Left lobe of liver (tissue), 2 donors: Measurements from ENCODE around the gene SLC26A8. TPM values are rescaled to one million over a fixed set of nuclear protein-coding genes. Genes with fewer than 3 reads are reported as not detected.
"Not testable (repeated sequence)": the region's sequence is repeated elsewhere in the genome, so short reads cannot be mapped to it uniquely, and the experiment has no call there.

Experiments
- ATAC-seq: fragments of 200-7000 bp; cut with Tn5 transposase; one replicate; pipeline ENCODE4 v1.9.1; 2020; ENCODE audit warnings: mild to moderate bottlenecking, moderate library complexity
- DNase-seq: peaks from one replicate; pipeline ENCODE4 v3.0.0-alpha.2; 2020; ENCODE audit warnings: low spot score
- total RNA-seq: library from RNA; stranded (reverse); gene quantifications from one replicate; pipeline ENCODE4 v1.2.1, GENCODE V29; 2021
- donor health status: DM: no; HTN: no; CAD: no; lungs with moderate emphysema.
- donor health status: DM: no; HTN: yes; CAD: no.

Gene SLC26A8
- total RNA-seq, 1 donor from 2014 or later = 0.30 TPM

DNA sequence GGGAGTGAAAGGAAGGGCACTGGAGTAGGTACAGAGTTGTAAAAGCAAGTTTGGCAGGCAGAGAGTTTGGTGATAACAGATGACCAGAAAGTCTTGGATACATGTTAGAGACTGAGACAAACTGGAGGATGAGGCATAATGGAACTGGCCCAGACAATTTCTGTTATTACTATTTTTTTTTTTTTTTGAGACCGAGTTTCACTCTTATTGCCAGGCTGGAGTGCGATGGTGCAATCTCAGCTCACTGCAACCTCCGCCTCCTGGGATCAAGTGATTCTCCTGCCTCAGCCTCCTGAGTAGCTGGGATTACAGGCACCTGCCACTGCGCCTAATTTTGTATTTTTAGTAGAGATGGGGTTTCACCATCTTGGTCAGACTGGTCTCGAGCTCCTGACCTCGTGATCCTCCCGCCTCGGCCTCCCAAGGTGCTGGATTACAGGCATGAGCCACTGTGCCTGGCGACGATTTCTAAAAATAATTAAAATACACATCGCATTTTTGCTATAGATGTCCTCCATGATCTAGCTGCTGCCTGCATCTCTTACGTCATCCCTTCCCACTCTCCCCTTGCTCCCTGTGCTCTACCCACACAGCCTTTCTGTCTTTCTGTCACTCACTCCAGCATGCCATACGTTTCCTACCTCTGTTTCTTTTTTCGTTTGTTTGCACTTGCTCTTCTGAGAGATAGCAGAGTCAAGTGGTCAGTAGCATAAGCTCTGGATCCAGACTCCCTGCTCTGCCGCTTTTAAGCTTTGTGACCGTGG lies 26.7 kb upstream of the SLC26A8 start:
- ATAC-seq (no peak), DNase-seq (no peak)

DNA sequence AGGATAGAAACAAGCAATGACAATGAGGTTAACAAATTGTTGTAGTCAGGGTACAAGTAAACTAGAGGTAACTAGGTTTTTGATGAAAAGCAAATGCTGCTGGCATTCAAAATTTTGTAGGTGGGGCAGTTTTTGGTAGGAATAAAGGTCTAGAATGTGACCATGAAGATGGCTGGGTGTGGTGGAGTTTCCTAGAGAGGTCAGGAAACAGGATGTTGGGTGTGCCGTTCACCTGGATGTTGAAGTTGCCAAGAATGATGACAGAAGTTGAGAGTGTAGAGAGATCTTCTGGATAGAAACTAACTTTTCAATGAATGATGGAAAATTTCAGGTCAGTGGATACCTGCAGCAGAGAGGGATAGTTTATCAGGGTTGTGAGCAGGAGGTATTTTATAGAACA lies 25.9 kb upstream of the SLC26A8 start:
- ATAC-seq = no peak
- no peak for DNase-seq

DNA sequence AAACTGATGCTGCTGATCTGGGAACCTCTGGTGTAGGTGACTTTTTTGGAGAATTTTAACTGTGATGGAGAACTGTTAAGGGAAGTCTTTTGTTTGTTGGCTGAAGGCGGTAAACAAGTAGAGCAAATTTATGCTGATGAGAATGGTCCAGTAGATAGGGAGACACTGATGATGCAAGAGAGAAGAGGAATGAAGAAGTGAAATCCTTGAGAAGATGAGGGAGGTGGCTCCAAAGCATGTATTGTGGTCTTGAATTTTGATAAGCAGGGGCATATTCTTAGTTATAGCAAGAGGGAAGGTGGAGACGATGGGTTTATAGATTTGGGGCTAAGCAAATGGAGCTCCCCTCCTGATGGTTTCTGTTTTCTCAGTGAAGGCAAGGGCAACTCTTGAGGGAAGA lies 25.1 kb upstream of the SLC26A8 start:
- DNase-seq (no peak), ATAC-seq (no peak)

DNA sequence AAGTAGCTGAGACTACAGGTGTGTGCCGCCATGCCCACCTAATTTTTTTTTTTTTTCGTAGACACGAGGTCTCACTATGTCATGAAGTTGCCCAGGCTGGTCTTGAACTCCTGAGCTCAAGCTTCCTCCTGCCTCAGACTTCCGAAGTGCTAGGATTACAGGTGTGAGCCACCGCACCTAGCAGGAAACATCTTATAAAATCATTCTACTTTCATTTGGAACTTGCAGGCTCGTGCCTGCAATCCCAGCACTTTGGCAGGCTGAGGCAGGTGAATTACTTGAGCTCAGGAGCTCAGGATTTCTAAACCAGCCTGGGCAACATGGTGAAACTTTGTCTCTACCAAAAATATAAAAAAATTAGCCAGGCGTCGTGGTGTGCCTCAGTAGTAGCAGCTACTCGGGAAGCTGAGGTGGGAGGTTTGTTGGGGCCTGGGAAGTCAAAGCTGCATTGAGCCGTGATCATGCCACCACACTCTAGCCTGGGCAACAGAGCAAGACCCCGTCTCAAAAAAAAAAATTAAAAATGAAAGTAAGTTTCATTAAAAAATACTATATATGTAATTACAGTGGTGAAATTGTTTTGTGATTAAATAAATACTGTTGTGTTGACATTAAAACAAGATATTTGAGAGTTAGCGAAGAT lies 18.3 kb upstream of the SLC26A8 start:
- DNase-seq (no peak), ATAC-seq (no peak)

DNA sequence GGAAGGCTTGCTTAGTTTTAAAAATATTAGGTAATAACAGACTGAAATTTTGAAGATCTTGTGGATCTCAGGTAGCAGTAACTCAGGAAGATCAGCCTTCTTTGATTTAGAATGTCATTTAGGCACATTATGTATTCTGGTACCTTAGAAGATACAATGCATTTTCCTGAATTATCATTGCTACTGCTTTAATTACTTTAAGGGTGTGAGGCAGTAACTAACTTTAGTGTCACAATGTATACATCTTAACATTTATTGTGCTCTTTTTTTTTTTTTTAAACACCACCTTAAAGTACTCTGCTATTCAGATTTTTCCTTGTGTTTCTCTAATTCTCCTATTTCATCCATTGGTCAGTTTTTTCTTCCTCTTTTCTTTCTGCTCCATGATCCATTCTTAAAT lies 16.5 kb upstream of the SLC26A8 start:
- DNase-seq (no peak), ATAC-seq (no peak)

DNA sequence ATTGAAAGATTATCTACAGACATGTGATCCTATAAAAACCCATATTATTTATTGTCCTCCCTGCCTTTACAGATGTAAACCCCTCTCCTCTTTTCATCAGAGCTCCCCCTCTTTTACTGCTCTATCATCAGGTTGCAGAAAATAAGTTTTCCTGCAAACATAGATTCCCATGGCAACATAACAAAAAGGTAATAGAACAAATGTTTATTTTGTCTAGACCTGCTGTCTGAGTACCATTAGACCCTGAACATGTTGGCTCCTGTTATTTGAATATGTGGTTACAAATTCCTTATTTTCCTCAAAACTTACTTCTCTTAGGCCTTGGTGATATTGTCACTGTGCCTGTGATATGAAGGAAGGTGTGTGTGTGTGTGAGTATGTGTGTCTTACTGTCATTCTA lies 14.7 kb upstream of the SLC26A8 start:
- DNase-seq (no peak), ATAC-seq (no peak)

DNA sequence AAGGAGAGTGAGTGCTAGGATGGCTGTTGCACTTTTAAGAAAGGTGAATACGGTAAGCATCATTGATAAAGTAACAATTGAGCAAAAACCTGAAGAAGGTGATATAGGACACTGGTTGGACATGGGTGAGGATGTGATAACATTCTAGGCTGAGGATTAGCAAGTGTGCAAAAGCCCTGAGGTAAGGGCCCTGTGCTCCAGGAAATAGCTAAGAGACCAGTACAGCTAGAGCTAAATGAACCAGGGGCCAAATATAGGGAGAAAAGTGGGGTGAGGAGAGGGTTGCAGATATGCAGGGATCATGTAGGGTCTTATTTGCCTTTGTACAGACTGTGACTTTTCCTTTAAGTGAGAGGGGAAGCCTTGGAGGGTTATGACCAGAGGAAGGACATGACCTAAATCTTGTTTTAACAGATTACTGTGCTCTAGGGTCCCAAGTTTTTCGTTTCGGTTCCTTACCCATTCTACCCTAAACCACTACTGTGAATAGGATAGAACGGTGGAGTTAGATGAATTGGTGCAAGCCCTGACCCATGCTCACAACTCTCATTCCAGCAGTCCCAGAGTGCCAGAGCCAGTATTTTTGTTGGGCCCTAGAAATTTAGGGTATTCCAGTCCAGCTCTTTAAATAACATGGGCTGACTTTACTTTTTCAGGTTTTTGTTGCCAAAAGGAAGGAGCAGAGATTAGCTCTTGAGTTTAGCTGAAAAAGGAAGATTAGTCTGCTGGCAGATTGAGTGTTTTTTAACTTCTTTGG lies 13.9 kb upstream of the SLC26A8 start:
- ATAC-seq (peak; percentile 47), DNase-seq (no peak)

DNA sequence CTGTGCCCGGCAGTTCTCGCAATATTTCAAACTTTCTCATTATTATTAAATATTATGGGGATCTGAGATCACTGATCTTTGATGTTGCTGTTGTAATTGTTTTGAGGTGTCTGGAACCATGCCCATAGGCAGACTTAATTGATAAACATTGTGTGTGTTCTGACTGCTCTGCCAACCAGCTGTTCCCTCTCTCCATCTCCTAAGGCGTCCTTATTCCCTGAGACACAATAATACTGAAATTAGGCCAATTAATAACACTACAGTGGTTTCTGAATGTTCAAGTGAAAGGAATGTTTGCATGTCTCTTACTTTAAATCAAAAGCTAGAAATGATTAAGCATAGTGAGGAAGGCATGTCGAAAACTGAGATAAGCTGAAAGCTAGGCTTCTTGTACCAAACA lies 10.8 kb upstream of the SLC26A8 start:
- ATAC-seq (no peak), DNase-seq (no peak)

DNA sequence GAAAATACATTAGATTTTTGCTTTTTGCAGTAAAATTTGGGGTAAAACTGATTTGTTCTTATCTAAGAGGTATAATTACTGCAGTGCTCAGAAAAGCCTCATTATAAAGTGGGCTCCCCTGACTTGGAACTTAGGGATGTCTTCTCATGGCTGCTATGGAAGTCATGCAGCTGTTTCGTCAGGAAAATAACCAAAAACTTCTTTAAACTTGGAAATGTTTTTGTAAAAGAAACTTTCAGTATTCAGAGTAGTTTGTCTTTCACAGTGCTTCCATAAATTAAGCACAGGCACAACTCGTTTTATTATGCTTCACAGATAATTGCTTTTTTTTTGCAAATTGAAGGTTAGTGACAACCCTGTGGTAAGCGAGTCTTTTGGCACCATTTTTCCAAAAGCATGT lies 10.0 kb upstream of the SLC26A8 start:
- ATAC-seq (no peak), DNase-seq (no peak)

DNA sequence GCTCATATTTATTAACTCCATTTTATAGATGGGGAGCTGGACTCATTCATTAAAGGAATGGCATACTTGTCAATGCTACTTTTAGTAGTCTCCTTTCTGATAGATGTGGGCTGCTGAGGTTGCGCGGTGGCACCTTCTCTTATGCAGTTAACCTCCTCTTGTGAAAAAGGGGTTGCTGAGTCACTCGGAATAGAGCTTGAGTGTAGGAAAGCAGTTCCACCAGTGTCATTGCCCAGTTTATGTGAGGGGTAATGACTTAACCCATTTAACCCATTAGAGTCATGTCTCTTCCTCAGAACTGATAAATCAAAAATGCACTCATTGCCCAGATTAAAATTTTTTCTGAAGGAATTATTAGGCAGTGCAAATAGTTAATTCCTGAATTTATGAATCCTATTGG lies 9.5 kb upstream of the SLC26A8 start:
- ATAC-seq = no peak

DNA sequence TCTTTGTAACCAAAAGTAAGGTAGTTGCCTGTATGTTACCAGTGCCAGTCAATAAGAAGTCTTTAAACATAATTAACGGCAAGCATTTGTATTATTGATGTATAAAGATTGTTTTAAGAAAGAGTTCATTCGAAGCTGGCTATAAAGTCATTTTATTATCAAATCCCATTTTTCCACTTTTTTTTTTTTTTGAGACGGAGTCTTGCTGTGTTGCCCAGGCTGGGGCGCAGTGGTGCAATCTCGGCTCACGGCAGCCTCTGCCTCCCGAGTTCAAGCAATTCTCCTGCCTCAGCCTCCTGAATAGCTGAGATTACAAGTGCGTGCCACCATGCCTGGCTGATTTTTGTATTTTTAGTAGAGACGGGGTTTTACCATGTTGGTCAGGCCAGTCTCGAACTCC lies 8.7 kb upstream of the SLC26A8 start:
- not testable (repeated sequence) for ATAC-seq, DNase-seq

More for the DNA sequence above, 9.5 kb upstream of the SLC26A8 start:
- DNase-seq = no peak

DNA sequence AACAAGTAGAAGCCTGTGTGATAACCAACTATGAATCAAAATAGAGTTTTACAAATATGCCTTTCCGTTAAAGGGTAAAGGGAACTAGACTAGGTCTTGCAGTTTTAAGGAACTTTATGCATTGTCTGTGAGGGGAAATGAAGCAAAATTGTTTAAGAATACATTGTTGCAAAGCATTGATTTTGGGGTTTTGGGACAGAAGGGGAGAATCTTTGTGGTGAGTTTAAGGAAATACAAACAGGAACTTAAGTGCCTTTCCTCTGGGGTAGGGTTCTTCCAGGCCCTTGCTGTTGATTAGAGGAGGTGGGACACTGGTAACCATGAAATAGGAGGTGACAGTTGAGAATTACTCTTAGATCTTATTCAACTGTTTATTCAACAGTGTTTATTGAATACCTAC lies 7.8 kb upstream of the SLC26A8 start:
- ATAC-seq = no peak

DNA sequence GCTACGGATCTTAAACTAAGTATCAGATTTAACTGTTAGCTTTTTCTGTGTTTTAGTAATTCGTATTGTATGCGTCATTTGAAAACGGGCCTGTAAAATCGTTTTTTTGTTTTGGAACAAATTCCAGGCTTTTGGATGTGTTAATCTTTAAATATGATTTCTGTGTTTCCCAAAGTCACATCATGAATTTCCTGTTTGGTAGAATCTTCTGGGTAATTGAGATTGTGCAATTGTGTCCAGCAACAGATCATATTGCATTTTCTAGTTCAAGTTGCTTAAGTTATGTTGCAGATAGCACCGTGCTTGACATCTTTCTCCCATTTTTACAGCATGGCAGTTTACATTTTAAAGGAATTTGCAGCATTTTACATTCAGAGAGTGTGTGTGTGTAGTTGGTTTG lies 5.0 kb upstream of the SLC26A8 start:
- no peak for DNase-seq
- no peak for ATAC-seq

More for the DNA sequence above, 7.8 kb upstream of the SLC26A8 start:
- DNase-seq = no peak

DNA sequence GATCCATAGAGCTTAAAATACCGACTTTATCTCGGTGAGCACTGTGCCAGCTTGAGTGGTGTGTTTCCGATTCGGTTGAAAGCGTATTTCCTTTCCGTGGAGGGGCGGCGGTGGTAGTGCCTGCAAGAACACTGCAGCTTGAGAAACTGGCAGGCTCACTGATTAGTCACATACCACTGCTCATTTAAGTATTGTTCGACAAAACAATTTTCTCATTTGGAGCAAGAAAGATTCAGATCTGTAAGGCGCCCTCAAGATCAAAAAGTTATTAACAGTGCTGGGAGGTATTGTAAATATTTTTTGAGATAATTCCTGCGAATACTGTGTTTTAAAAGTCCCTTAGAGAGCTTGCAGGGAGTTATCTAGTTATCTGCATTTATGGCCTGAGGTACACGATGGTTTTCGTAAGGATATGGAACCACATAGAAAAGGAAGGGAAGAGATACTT lies 4.5 kb upstream of the SLC26A8 start:
- ATAC-seq (peak; percentile 25), DNase-seq (peak; percentile 61)

DNA sequence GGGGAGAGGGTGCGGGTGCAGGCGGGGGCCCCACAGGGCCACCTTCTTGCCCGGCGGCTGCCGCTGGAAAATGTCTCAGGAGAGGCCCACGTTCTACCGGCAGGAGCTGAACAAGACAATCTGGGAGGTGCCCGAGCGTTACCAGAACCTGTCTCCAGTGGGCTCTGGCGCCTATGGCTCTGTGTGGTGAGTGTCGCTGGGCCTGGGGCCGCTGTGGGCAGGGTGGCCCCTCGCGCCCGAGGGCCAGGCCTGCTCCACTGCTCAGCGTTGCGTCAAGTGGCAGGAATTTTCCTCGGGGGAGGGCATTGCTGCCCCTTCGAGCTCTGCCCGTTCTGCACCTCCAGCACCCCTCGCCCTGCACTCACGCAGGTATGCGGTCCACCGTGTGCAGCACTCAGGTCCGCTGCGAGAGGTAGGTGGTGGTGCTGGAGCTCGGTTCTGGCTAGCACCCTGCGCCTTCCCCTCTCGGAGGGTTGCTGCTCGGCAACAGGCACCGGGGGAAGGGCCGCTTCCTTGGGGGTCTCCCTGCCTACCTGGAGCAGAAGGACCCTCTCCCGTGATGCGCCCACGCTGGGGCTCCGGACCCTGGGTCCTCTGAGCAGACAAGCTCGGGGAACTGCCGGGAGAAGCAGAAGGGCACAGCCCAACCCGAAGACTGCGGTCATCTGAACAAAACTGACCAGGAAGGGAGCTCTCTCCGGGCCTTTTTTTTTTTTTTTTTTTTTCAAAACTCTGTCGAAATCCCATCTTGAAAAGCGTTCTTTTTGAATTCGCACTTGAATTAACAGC lies 3.8 kb upstream of the SLC26A8 start:
- DNase-seq = peak; percentile 63

DNA sequence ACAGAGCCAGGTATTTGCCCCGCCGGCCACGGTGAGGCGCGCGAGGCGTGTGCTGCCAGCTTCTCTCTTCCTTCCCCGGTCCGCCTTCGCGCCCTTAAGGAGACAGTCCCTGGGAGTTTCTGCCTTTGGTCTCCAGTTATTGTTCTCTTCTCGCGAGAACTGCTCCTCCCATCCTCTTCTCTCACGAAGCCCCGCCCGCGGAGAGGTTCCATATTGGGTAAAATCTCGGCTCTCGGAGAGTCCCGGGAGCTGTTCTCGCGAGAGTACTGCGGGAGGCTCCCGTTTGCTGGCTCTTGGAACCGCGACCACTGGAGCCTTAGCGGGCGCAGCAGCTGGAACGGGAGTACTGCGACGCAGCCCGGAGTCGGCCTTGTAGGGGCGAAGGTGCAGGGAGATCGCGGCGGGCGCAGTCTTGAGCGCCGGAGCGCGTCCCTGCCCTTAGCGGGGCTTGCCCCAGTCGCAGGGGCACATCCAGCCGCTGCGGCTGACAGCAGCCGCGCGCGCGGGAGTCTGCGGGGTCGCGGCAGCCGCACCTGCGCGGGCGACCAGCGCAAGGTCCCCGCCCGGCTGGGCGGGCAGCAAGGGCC lies 3.2 kb upstream of the SLC26A8 start, which contains the start of gene MAPK14:
MAPK14 (plus strand) TSS at position 308 of the 587 bp plus-strand sequence. CDS start 350 bp downstream, outside the sequence.
- ATAC-seq (peak; percentile 90), DNase-seq (peak; percentile 99)

More for the DNA sequence above, 3.8 kb upstream of the SLC26A8 start:
- peak; percentile 53 for ATAC-seq

DNA sequence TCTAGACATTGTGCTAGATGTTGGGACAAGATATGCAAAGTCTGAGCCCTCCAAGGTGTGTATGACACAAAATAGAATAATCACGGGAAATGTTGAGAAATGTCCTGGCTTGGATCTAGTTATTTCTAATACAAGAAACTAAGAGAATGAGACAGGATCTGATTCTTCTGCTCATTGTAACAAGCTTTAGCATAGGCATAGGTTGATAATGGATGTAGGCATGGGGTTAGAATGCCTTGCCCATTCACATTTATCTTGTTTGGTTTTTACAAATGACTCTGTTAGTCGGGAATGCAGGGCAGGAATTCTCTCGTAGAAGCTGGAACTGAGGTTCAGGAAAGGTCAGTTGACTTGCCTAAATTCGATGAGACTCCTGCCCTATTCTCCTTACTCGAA lies 1.5 kb upstream of the SLC26A8 start:
- ATAC-seq = no peak

DNA sequence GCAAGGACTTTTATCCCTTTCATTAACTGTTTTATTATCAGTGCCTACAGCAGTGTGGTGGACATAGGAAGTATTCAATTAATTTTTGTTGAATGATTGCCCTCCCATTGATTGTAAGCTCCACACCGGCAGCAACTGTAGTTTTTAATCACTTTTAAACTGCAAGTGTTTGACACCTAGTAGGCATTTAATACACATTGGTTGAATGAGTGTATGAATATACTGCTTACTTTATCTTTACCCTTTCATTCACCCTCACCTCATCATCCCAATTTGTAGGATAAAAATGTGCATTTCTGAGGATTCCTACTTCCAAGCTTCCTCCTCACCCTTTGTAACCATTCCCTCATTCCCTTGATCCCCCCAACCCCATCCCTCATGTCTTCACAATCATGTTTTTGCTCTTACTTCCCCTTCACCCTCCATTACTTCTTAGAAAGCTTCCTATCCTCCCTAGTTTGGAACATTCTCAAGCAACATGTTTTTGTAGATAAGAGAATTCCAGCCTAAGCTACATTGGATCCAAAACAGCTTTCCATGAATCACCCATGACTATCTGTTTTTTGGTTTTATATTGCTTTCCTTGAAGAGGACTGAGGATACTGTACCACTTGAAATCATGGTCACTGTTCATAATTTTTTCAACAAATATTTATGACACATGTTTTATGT lies 955 bp upstream of the SLC26A8 start:
- no peak for DNase-seq
- no peak for ATAC-seq

More for the DNA sequence above, 1.5 kb upstream of the SLC26A8 start:
- no peak for DNase-seq

DNA sequence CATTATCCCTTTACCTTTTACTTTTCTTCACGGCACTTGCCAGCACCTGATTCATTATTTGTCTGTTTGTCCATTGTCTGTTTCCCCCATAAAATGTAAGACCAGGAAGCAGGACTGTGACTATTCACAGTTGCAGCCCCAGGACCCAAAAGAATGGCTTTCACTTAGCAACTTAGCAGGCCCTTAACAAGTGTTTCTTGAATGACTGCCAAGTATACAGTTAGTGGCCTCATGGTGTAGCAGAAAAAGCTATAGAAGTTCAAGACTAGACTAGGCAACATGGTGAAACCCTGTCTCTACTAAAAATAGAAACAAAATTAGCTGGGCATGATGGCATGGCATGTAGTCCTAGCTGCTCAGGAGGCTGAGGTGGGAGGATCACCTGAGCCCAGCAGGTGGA lies 4.3 kb downstream of the SLC26A8 start:
- ATAC-seq = no peak
- no peak for DNase-seq

DNA sequence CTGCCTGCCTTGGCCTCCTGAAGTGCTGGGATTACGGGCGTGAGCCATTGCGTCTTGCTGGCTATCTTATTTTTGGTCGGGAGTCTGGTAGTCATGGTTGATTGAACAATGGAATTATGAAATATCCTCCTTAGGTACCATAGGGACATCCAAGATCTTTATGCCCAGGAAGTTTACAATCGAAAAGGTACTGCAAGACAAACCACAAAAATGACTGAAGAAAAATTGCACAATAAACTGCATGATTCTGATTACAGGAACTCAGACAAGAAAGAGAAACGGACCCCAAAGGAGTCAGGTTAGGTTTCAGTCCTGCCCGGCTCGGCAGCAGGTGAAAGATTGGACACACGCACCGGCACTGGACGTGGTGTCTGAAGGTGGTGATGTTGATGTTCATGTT lies 5.3 kb downstream of the SLC26A8 start:
- DNase-seq (no peak), ATAC-seq (no peak)
